Caco-2 (cell line): ENCODE measurements around the gene C3orf18. TPM values are rescaled to one million over a fixed set of nuclear protein-coding genes. Genes with fewer than 3 reads are reported as not detected.

Source experiments
- BruUV-seq: library from RNA; stranded (reverse); fragments of 400-500 nt; replicated peaks from 2 replicates; lab custom pipeline; 2021; lab: Mats Ljungman, UMichigan
- CTCF ChIA-PET: fragments of 300-600 bp; sonication (Branson Sonifier 250); formaldehyde crosslinking; loops from one replicate; lab custom pipeline; 2022; ENCODE audit warnings: antibody characterized with exemption; lab: Charles Lee
- POLR2A ChIA-PET: fragments of 300-600 bp; sonication (Branson Sonifier 250); formaldehyde crosslinking; loops from one replicate; lab custom pipeline; 2022; ENCODE audit warnings: antibody characterized with exemption; lab: Charles Lee
- DNase-seq, 2 experiments: peaks; one replicate each; pipeline versions ENCODE4 v3.0.0 to v3.0.0-alpha.2; 2020 to 2022
- H3K27me3 ChIP-seq: replicated peaks from 2 replicates; pipeline ENCODE4 v1.6.0; 2011; ENCODE audit warnings: low read length; ENCODE audit not compliant: control insufficient read depth, insufficient read depth
- H3K36me3 ChIP-seq: 2 replicates; pipeline ENCODE4 v1.5.1; 2011; ENCODE audit warnings: low read length; ENCODE audit not compliant: control insufficient read depth, insufficient read depth
- H3K4me1 ChIP-seq: fragments of 250-450 bp; sonication (Bioruptor Pico); 2 replicates; pipeline ENCODE4 v1.5.1; 2020; ENCODE audit warnings: mild to moderate bottlenecking
- H3K4me3 ChIP-seq: 2 replicates; pipeline ENCODE4 v1.5.1; 2011; ENCODE audit warnings: low read depth, mild to moderate bottlenecking, control low read depth, low read length
- H3K9me3 ChIP-seq: fragments of 250-450 bp; sonication (Bioruptor Pico); 2 replicates; pipeline ENCODE4 v1.5.1; 2020; ENCODE audit warnings: mild to moderate bottlenecking, moderate library complexity
- H3K27ac Mint-ChIP-seq: one replicate; pipeline ENCODE4 v1.8.0; 2022; ENCODE audit warnings: mixed read lengths; ENCODE audit not compliant: unreplicated experiment
- H3K27me3 Mint-ChIP-seq: one replicate; pipeline ENCODE4 v1.8.0; 2022; ENCODE audit warnings: mixed read lengths; ENCODE audit not compliant: insufficient read depth, unreplicated experiment
- H3K36me3 Mint-ChIP-seq: one replicate; pipeline ENCODE4 v1.8.0; 2022; ENCODE audit warnings: mild to moderate bottlenecking, mixed read lengths; ENCODE audit not compliant: insufficient read depth, unreplicated experiment
- H3K4me1 Mint-ChIP-seq: one replicate; pipeline ENCODE4 v1.8.0; 2022; ENCODE audit warnings: low read depth, mixed read lengths; ENCODE audit not compliant: unreplicated experiment
- H3K4me3 Mint-ChIP-seq: one replicate; pipeline ENCODE4 v1.8.0; 2022; ENCODE audit warnings: mild to moderate bottlenecking, moderate library complexity, mixed read lengths; ENCODE audit not compliant: unreplicated experiment
- H3K9me3 Mint-ChIP-seq: one replicate; pipeline ENCODE4 v1.8.0; 2022; ENCODE audit warnings: mixed read lengths; ENCODE audit not compliant: unreplicated experiment
- CTCF ChIP-seq, 2 experiments: fragments of 200-600 bp in 1 of 2; IDR thresholded peaks; 1 replicate in 1 of 2; 2 replicates in 1 of 2; pipeline versions ENCODE4 v1.5.1 to v1.8.0; 2011 to 2022; ENCODE audit warnings: antibody characterized with exemption in 1 of 2, control low read depth in 1 of 2, inconsistent platforms in 1 of 2, low read depth in 1 of 2, low read length in 1 of 2, mild to moderate bottlenecking in 1 of 2, moderate library complexity in 1 of 2; ENCODE audit not compliant: insufficient read depth in 1 of 2, severe bottlenecking in 1 of 2, unreplicated experiment in 1 of 2
- intact Hi-C: fragments of 100-400 bp; cut with micrococcal nuclease; formaldehyde crosslinking; loops from one replicate; pipeline ENCODE4 v1.10.0; 2022; ENCODE audit not compliant: unreplicated experiment
- total RNA-seq: library from RNA; stranded (reverse); gene quantifications from 2 replicates; pipeline ENCODE4 v1.2.3, GENCODE V29; 2022

The C3orf18 gene
- total RNA-seq, 1 experiment from 2014 or later: 2.1 TPM

- no peak for TF ChIP-seq CTCF (IDR thresholded peaks at IDR 0.05; ENCODE audit: insufficient read depth in 1 of 2, low read depth in 1 of 2, low read length in 1 of 2, severe bottlenecking in 1 of 2, unreplicated experiment in 1 of 2)
- no peak overlapping the region for H3K4me3 ChIP-seq
- no peaks in the 10 kb centered on the region for H3K27me3 ChIP-seq
- no peaks in the 10 kb centered on the region for H3K36me3 ChIP-seq
- H3K9me3 ChIP-seq: no peaks in the 10 kb centered on the region
- Mint-ChIP-seq H3K36me3 (peaks cover 5% of the 10 kb centered on the region), H3K27me3 (no peaks in the 10 kb centered on the region), H3K9me3 (no peaks in the 10 kb centered on the region), H3K27ac (no peak overlapping the region), H3K4me3 (no peak overlapping the region), H3K4me1 (no peaks in the 10 kb centered on the region)
- peaks cover 10% of the 10 kb centered on the region; the same call in 1 of the 2 replicates for H3K4me1 ChIP-seq
- no peak for DNase-seq
- ChIA-PET CTCF (interaction anchor here (2.3 to 3.2 kb wide), 2 partner anchors 20 to 21 kb away, joined by 7 to 13 read pairs; partner anchors contain the start of gene CISH), POLR2A (interaction anchor here (0.5 kb wide), 1 partner anchor 794 kb away, joined by 3 read pairs; the partner anchor contains the start of gene MANF)
- intact Hi-C loops: loop anchor here (1.0 kb wide), 1 partner anchor 23 kb away; no protein-coding TSS in a partner anchor
- BruUV-seq: no TSS peak
These were observed 23.7 kb upstream of the C3orf18 start for GRCh38 chr3:50591196-50591741.

- H3K27ac Mint-ChIP-seq: no peak overlapping the region
These were observed 21.3 kb upstream of the C3orf18 start for GRCh38 chr3:50588759-50589433.

More at GRCh38 chr3:50588759-50589433, 21.3 kb upstream of the C3orf18 start:
- Mint-ChIP-seq H3K36me3 (peaks cover 5% of the 10 kb centered on the region), H3K27me3 (no peaks in the 10 kb centered on the region), H3K4me1 (peaks cover 10% of the 10 kb centered on the region), H3K4me3 (no peak overlapping the region), H3K9me3 (no peaks in the 10 kb centered on the region)
- peaks cover 24% of the 10 kb centered on the region for H3K4me1 ChIP-seq
- H3K27me3 ChIP-seq: no peaks in the 10 kb centered on the region
- H3K4me3 ChIP-seq: no peak overlapping the region
- ChIA-PET POLR2A (interaction anchor here (0.6 to 0.9 kb wide), 2 partner anchors 13 to 381 kb away, joined by 5 to 6 read pairs; no protein-coding TSS in a partner anchor), CTCF (interaction anchor here (3.2 kb wide), 1 partner anchor 23 kb away, joined by 13 read pairs; the partner anchor contains the start of gene CISH)
- no peak for DNase-seq
- no peaks in the 10 kb centered on the region for H3K9me3 ChIP-seq
- BruUV-seq: no TSS peak
- intact Hi-C loops: no loop called here
- no peak for TF ChIP-seq CTCF (IDR thresholded peaks at IDR 0.05; ENCODE audit: insufficient read depth in 1 of 2, low read depth in 1 of 2, low read length in 1 of 2, severe bottlenecking in 1 of 2, unreplicated experiment in 1 of 2)
- no peaks in the 10 kb centered on the region; the same call in 1 of the 2 replicates for H3K36me3 ChIP-seq
